ENCODE measurements around the gene SYNPR.
"Not testable (repeated sequence)": the region's sequence is repeated elsewhere in the genome, so short reads cannot be mapped to it uniquely, and the experiment has no call there.

SYNPR gene

GRCh38 chr3:63644928-63645781 lies 367.0 kb downstream of the SYNPR start:
- H3K4me1 ChIP-seq (ENCODE audit: insufficient read depth, low read length); H3K36me3 ChIP-seq (ENCODE audit: insufficient read depth, low read length); H3K4me3 ChIP-seq (ENCODE audit: low read length); H2AFZ ChIP-seq (ENCODE audit: low read depth, low read length); H3K27me3 ChIP-seq (ENCODE audit: insufficient read depth, low read length); H3K9me3 ChIP-seq (ENCODE audit: low read length): not testable (repeated sequence)

GRCh38 chr3:63652066-63652725 lies 374.1 kb downstream of the SYNPR start, which contains the start of gene SNTN:
SNTN (plus strand) TSS chr3:63652675; CDS start chr3:63652688, 13 bp downstream.
- Histone ChIP-seq H3K9me3 (ENCODE audit: low read length) (no peaks in the 10 kb centered on the region), H3K4me1 (ENCODE audit: insufficient read depth, low read length) (no peaks in the 10 kb centered on the region), H2AFZ (ENCODE audit: low read depth, low read length) (no peak within 1 kb of the TSS)

GRCh38 chr3:63654211-63654610 lies 376.1 kb downstream of the SYNPR start:
- Histone ChIP-seq H3K27me3 (ENCODE audit: insufficient read depth, low read length) (no peaks in the 10 kb centered on the region), H2AFZ (ENCODE audit: low read depth, low read length) (no peak overlapping the region), H3K4me1 (ENCODE audit: insufficient read depth, low read length) (no peaks in the 10 kb centered on the region), H3K9me3 (ENCODE audit: low read length) (no peaks in the 10 kb centered on the region), H3K4me3 (ENCODE audit: low read length) (no peak overlapping the region), H3K36me3 (ENCODE audit: insufficient read depth, low read length) (no peaks in the 10 kb centered on the region)

More at GRCh38 chr3:63652066-63652725, 374.1 kb downstream of the SYNPR start, which contains the start of gene SNTN:
- H3K27me3 ChIP-seq (ENCODE audit: insufficient read depth, low read length) = no peaks in the 10 kb centered on the region
- no peaks in the 10 kb centered on the region for H3K36me3 ChIP-seq (ENCODE audit: insufficient read depth, low read length)
- no peak within 1 kb of the TSS for H3K4me3 ChIP-seq (ENCODE audit: low read length)

DNA sequence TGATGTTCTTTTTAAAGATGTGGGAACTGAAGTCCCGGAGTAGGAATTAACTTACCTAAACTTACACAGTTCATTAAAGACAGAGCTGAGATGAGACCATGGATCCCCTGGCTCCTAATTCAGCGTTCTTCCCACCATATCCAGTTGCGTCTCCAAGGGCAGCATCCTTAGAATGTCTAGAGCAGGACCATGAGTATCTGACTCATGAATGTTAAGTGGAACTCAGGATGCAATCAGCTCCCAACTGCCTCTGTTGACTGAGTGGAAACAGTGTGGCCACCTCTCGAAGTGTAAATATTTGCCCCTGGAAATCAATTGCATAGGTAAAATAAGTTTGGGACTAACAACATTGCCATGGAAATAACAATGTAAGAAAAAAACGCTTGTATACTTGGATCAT lies 376.8 kb downstream of the SYNPR start:
- Histone ChIP-seq H3K27me3 (ENCODE audit: insufficient read depth, low read length) (no peaks in the 10 kb centered on the region), H3K9me3 (ENCODE audit: low read length) (no peaks in the 10 kb centered on the region), H3K4me3 (ENCODE audit: low read length) (no peak overlapping the region), H2AFZ (ENCODE audit: low read depth, low read length) (no peak overlapping the region), H3K4me1 (ENCODE audit: insufficient read depth, low read length) (no peaks in the 10 kb centered on the region), H3K36me3 (ENCODE audit: insufficient read depth, low read length) (no peaks in the 10 kb centered on the region)

DNA sequence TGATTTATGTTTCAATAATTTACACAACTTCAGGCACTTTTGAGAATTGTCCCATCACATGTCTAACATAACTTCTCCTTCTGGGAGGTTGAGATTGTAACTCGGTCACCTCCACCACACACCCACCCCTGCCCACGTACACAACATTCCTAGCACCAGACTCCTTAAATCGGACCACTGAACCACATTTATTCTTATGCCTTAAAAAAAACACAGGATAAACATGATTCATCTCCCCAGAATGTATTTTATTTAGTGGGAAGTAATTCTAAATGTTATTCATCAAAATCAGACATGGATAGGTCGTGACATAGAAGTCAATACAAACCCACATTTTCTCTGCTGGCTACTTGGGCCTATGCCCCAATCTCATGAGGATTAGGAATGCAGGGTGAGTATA lies 377.4 kb downstream of the SYNPR start:
- Histone ChIP-seq H2AFZ (ENCODE audit: low read depth, low read length) (no peak overlapping the region), H3K9me3 (ENCODE audit: low read length) (no peaks in the 10 kb centered on the region), H3K4me1 (ENCODE audit: insufficient read depth, low read length) (no peaks in the 10 kb centered on the region), H3K4me3 (ENCODE audit: low read length) (no peak overlapping the region), H3K27me3 (ENCODE audit: insufficient read depth, low read length) (no peaks in the 10 kb centered on the region), H3K36me3 (ENCODE audit: insufficient read depth, low read length) (no peaks in the 10 kb centered on the region)

- no peak overlapping the region for H2AFZ ChIP-seq (ENCODE audit: low read depth, low read length)
- H3K27me3 ChIP-seq (ENCODE audit: insufficient read depth, low read length) = no peaks in the 10 kb centered on the region
- no peaks in the 10 kb centered on the region for H3K36me3 ChIP-seq (ENCODE audit: insufficient read depth, low read length)
- H3K9me3 ChIP-seq (ENCODE audit: low read length) = no peaks in the 10 kb centered on the region
- no peak overlapping the region for H3K4me3 ChIP-seq (ENCODE audit: low read length)
- no peaks in the 10 kb centered on the region for H3K4me1 ChIP-seq (ENCODE audit: insufficient read depth, low read length)
Measured at GRCh38 chr3:63656786-63657185, 378.7 kb downstream of the SYNPR start.

DNA sequence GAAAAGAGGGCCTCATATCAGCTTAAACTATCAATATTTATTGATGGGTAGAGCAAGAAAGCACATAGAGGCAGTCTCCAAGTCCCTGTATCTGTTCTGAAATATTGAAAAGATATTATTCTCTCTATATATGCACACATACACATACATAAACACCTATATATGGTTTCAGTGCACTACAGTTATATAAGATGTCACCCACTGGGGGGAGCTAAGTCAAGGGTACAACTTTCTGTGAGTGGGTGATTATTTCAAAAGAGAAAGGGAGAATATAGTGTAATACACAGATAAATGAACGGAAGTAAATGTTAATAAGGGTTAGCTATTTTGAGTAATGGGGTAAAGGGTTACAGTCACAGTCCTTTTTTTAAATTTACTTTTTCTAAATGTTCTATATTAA lies 383.1 kb downstream of the SYNPR start:
- no peak overlapping the region for H3K4me3 ChIP-seq (ENCODE audit: low read length)

GRCh38 chr3:63662011-63662410 lies 383.9 kb downstream of the SYNPR start:
- Histone ChIP-seq H3K4me3 (ENCODE audit: low read length) (no peak overlapping the region), H3K36me3 (ENCODE audit: insufficient read depth, low read length) (no peaks in the 10 kb centered on the region), H3K9me3 (ENCODE audit: low read length) (no peaks in the 10 kb centered on the region)

More for the DNA sequence above, 383.1 kb downstream of the SYNPR start:
- Histone ChIP-seq H3K36me3 (ENCODE audit: insufficient read depth, low read length) (no peaks in the 10 kb centered on the region), H2AFZ (ENCODE audit: low read depth, low read length) (no peak overlapping the region), H3K27me3 (ENCODE audit: insufficient read depth, low read length) (no peaks in the 10 kb centered on the region), H3K4me1 (ENCODE audit: insufficient read depth, low read length) (no peaks in the 10 kb centered on the region), H3K9me3 (ENCODE audit: low read length) (no peaks in the 10 kb centered on the region)

GRCh38 chr3:63662500-63662899 lies 384.4 kb downstream of the SYNPR start:
- Histone ChIP-seq H3K4me1 (ENCODE audit: insufficient read depth, low read length) (no peaks in the 10 kb centered on the region), H3K36me3 (ENCODE audit: insufficient read depth, low read length) (no peaks in the 10 kb centered on the region)

More at GRCh38 chr3:63662011-63662410, 383.9 kb downstream of the SYNPR start:
- Histone ChIP-seq H3K27me3 (ENCODE audit: insufficient read depth, low read length) (no peaks in the 10 kb centered on the region), H3K4me1 (ENCODE audit: insufficient read depth, low read length) (no peaks in the 10 kb centered on the region), H2AFZ (ENCODE audit: low read depth, low read length) (no peak overlapping the region)

More at GRCh38 chr3:63662500-63662899, 384.4 kb downstream of the SYNPR start:
- Histone ChIP-seq H3K27me3 (ENCODE audit: insufficient read depth, low read length) (no peaks in the 10 kb centered on the region), H3K4me3 (ENCODE audit: low read length) (no peak overlapping the region), H3K9me3 (ENCODE audit: low read length) (no peaks in the 10 kb centered on the region), H2AFZ (ENCODE audit: low read depth, low read length) (no peak overlapping the region)
